Measurements from ENCODE around the gene GOLGA6C. TPM values are rescaled to one million over a fixed set of nuclear protein-coding genes. Genes with fewer than 3 reads are reported as not detected.
"Not testable (repeated sequence)": the region's sequence is repeated elsewhere in the genome, so short reads cannot be mapped to it uniquely, and the experiment has no call there.

GOLGA6C gene
- total and polyA plus RNA-seq, 9 donors: not detected

GRCh38 chr15:75249726-75250125 lies 8.4 kb upstream of the GOLGA6C start:
- no peak overlapping the region for H3K27ac ChIP-seq
- no peak overlapping the region for H3K4me3 ChIP-seq
- no peaks in the 10 kb centered on the region for H3K36me3 ChIP-seq
- no peaks in the 10 kb centered on the region for H3K4me1 ChIP-seq (ENCODE audit: insufficient read depth)
- DNase-seq: no peak
- intact Hi-C loops (cut with DNase I): no loop called here
- no peak for TF ChIP-seq CTCF (IDR thresholded peaks at IDR 0.05)
- no peaks in the 10 kb centered on the region for H3K27me3 ChIP-seq
- no peaks in the 10 kb centered on the region for H3K9me3 ChIP-seq
- WGBS, 3 donors: 71 to 83% (median 78%) methylated on average over 4 of the region's 4 CpGs

- H3K4me3 ChIP-seq; H3K9me3 ChIP-seq; DNase-seq; H3K36me3 ChIP-seq; H3K27ac ChIP-seq; intact Hi-C loops (cut with DNase I); H3K27me3 ChIP-seq; H3K4me1 ChIP-seq (ENCODE audit: insufficient read depth): not testable (repeated sequence)
- 77 to 81% (median 81%) methylated on average over 4 of the region's 4 CpGs for WGBS, 3 donors
Observed at GRCh38 chr15:75251343-75251742, 6.8 kb upstream of the GOLGA6C start.

- H3K9me3 ChIP-seq; H3K27ac ChIP-seq; DNase-seq; intact Hi-C loops (cut with DNase I); H3K36me3 ChIP-seq; H3K4me3 ChIP-seq; H3K27me3 ChIP-seq; H3K4me1 ChIP-seq (ENCODE audit: insufficient read depth): not testable (repeated sequence)
- 69 to 78% (median 75%) methylated on average over 4 of the region's 4 CpGs for WGBS, 3 donors
Observed at GRCh38 chr15:75252285-75252684, 5.8 kb upstream of the GOLGA6C start.

- intact Hi-C loops (cut with DNase I); H3K27me3 ChIP-seq; DNase-seq; H3K27ac ChIP-seq; H3K36me3 ChIP-seq; H3K9me3 ChIP-seq; H3K4me1 ChIP-seq (ENCODE audit: insufficient read depth); H3K4me3 ChIP-seq: not testable (repeated sequence)
- WGBS, 3 donors: 67 to 82% (median 77%) methylated on average over 7 to 11 of the region's 16 CpGs
Observed at GRCh38 chr15:75258620-75259343, 648 bp downstream of the GOLGA6C start.

GRCh38 chr15:75259873-75260272 lies 1.7 kb downstream of the GOLGA6C start:
- H3K4me3 ChIP-seq; H3K27ac ChIP-seq; H3K9me3 ChIP-seq; DNase-seq; intact Hi-C loops (cut with DNase I); H3K36me3 ChIP-seq; H3K27me3 ChIP-seq; H3K4me1 ChIP-seq (ENCODE audit: insufficient read depth): not testable (repeated sequence)
- WGBS, 3 donors: no CpG with 5 or more reads among the region's 3 CpGs

GRCh38 chr15:75273751-75274359 lies 15.7 kb downstream of the GOLGA6C start:
- DNase-seq; H3K9me3 ChIP-seq; H3K27ac ChIP-seq; H3K4me3 ChIP-seq; H3K36me3 ChIP-seq; H3K27me3 ChIP-seq; intact Hi-C loops (cut with DNase I); H3K4me1 ChIP-seq (ENCODE audit: insufficient read depth): not testable (repeated sequence)
- 83 to 91% (median 84%) methylated on average over 1 to 3 of the region's 8 CpGs for WGBS, 3 donors

GRCh38 chr15:75274509-75275107 lies 16.5 kb downstream of the GOLGA6C start:
- intact Hi-C loops (cut with DNase I); H3K27me3 ChIP-seq; H3K9me3 ChIP-seq; H3K36me3 ChIP-seq; H3K4me3 ChIP-seq; H3K4me1 ChIP-seq (ENCODE audit: insufficient read depth); H3K27ac ChIP-seq: not testable (repeated sequence)
- WGBS, 3 donors: 65 to 66% (median 66%) methylated on average over 5 of the region's 5 CpGs
- TF ChIP-seq CTCF (IDR thresholded peaks at IDR 0.05): peak in 1 of 3 donors; percentile 16
- peak; percentile 33 to 68 (median 58) for DNase-seq

GRCh38 chr15:75275617-75276016 lies 17.5 kb downstream of the GOLGA6C start:
- H3K27me3 ChIP-seq; intact Hi-C loops (cut with DNase I); H3K36me3 ChIP-seq; H3K4me3 ChIP-seq; H3K4me1 ChIP-seq (ENCODE audit: insufficient read depth); H3K27ac ChIP-seq; H3K9me3 ChIP-seq: not testable (repeated sequence)
- 67 to 78% (median 75%) methylated on average over 3 of the region's 3 CpGs for WGBS, 3 donors
- peak in 2 of 5 donors; percentile 10 to 11 for DNase-seq

- WGBS, 3 donors: 50 to 64% methylated on average over 1 of the region's 1 CpG; no CpG with 5 or more reads in 1 of the 3 donors
Observed at GRCh38 chr15:75278497-75278896, 20.4 kb downstream of the GOLGA6C start.

GRCh38 chr15:75282572-75282971 lies 24.4 kb downstream of the GOLGA6C start, which contains the start of gene GOLGA6D:
GOLGA6D (plus strand) TSS chr15:75282835; CDS start chr15:75282876, 41 bp downstream.
- DNase-seq; intact Hi-C loops (cut with DNase I); H3K36me3 ChIP-seq; H3K9me3 ChIP-seq; H3K4me3 ChIP-seq; H3K27ac ChIP-seq; H3K4me1 ChIP-seq (ENCODE audit: insufficient read depth); H3K27me3 ChIP-seq: not testable (repeated sequence)
- WGBS, 3 donors: 90% methylated on average over 2 of the region's 7 CpGs; no CpG with 5 or more reads in 2 of the 3 donors

More at GRCh38 chr15:75278497-75278896, 20.4 kb downstream of the GOLGA6C start:
- H3K9me3 ChIP-seq; H3K4me3 ChIP-seq; H3K4me1 ChIP-seq (ENCODE audit: insufficient read depth); intact Hi-C loops (cut with DNase I); H3K27me3 ChIP-seq; H3K27ac ChIP-seq; H3K36me3 ChIP-seq: not testable (repeated sequence)
- peak in 1 of 5 donors; percentile 7 for DNase-seq

All from ovary (tissue), 9 donors.